Measurements from ENCODE around the gene PSEN1. TPM values are rescaled to one million over a fixed set of nuclear protein-coding genes. Genes with fewer than 3 reads are reported as not detected.
"Not testable (repeated sequence)": the region's sequence is repeated elsewhere in the genome, so short reads cannot be mapped to it uniquely, and the experiment has no call there.

Gene PSEN1
- total and polyA plus RNA-seq, 9 donors = 21.7 to 73.1 (median 44.0) TPM

- no peaks in the 10 kb centered on the region for H3K36me3 ChIP-seq
Observed at GRCh38 chr14:73191441-73191840, 55.1 kb downstream of the PSEN1 start.

GRCh38 chr14:73194306-73194705, 58.0 kb downstream of the PSEN1 start:
- H3K9me3 ChIP-seq; intact Hi-C loops (cut with DNase I); DNase-seq; H3K27ac ChIP-seq; H3K4me1 ChIP-seq (ENCODE audit: insufficient read depth); H3K4me3 ChIP-seq; H3K36me3 ChIP-seq; H3K27me3 ChIP-seq: not testable (repeated sequence)
- WGBS, 3 donors = 90 to 95% (median 94%) methylated on average over 8 of the region's 8 CpGs

More at GRCh38 chr14:73191441-73191840, 55.1 kb downstream of the PSEN1 start:
- H3K27me3 ChIP-seq = no peaks in the 10 kb centered on the region
- TF ChIP-seq EP300 (IDR thresholded peaks at IDR 0.05) = no peak
- TF ChIP-seq POLR2A (IDR thresholded peaks at IDR 0.05) = no peak
- TF ChIP-seq CTCF (IDR thresholded peaks at IDR 0.05) = no peak
- no peaks in the 10 kb centered on the region for H3K4me1 ChIP-seq (ENCODE audit: insufficient read depth)
- no peak for DNase-seq
- H3K4me3 ChIP-seq = no peak overlapping the region
- intact Hi-C loops (cut with DNase I) = no loop called here
- H3K9me3 ChIP-seq = no peaks in the 10 kb centered on the region
- H3K27ac ChIP-seq = no peak overlapping the region
- 87 to 91% (median 87%) methylated on average over 2 of the region's 2 CpGs for WGBS, 3 donors

GRCh38 chr14:73198253-73198652, 61.9 kb downstream of the PSEN1 start:
- Histone ChIP-seq H3K4me3 (no peak overlapping the region), H3K9me3 (no peaks in the 10 kb centered on the region), H3K27me3 (no peaks in the 10 kb centered on the region), H3K4me1 (ENCODE audit: insufficient read depth) (no peaks in the 10 kb centered on the region), H3K36me3 (no peaks in the 10 kb centered on the region), H3K27ac (no peak overlapping the region)
- TF ChIP-seq CTCF (IDR thresholded peaks at IDR 0.05) (no peak), EP300 (IDR thresholded peaks at IDR 0.05) (no peak), POLR2A (IDR thresholded peaks at IDR 0.05) (no peak)
- WGBS, 3 donors = 84 to 89% (median 87%) methylated on average over 2 of the region's 2 CpGs
- DNase-seq = no peak
- intact Hi-C loops (cut with DNase I) = no loop called here

GRCh38 chr14:73203527-73203926, 67.2 kb downstream of the PSEN1 start:
- DNase-seq = no peak
- WGBS, 3 donors = 85 to 92% (median 91%) methylated on average over 2 of the region's 2 CpGs
- TF ChIP-seq POLR2A (IDR thresholded peaks at IDR 0.05) = no peak
- TF ChIP-seq EP300 (IDR thresholded peaks at IDR 0.05) = no peak
- no peak for TF ChIP-seq CTCF (IDR thresholded peaks at IDR 0.05)
- H3K9me3 ChIP-seq = peaks cover 0 to 3% of the 10 kb centered on the region in 2 donors
- no peaks in the 10 kb centered on the region for H3K36me3 ChIP-seq
- H3K4me1 ChIP-seq (ENCODE audit: insufficient read depth) = no peaks in the 10 kb centered on the region
- H3K27me3 ChIP-seq = no peaks in the 10 kb centered on the region
- H3K27ac ChIP-seq = no peak overlapping the region
- intact Hi-C loops (cut with DNase I) = no loop called here
- no peak overlapping the region for H3K4me3 ChIP-seq

- H3K4me1 ChIP-seq (ENCODE audit: insufficient read depth) = no peaks in the 10 kb centered on the region
- intact Hi-C loops (cut with DNase I) = no loop called here
- DNase-seq = no peak
- H3K36me3 ChIP-seq = no peaks in the 10 kb centered on the region
- H3K27me3 ChIP-seq = no peaks in the 10 kb centered on the region
- H3K9me3 ChIP-seq = peaks cover 0 to 5% of the 10 kb centered on the region in 2 donors
- H3K27ac ChIP-seq = no peak overlapping the region
- no peak overlapping the region for H3K4me3 ChIP-seq
- WGBS, 3 donors = 87 to 92% (median 89%) methylated on average over 2 of the region's 2 CpGs
- TF ChIP-seq POLR2A (IDR thresholded peaks at IDR 0.05) (no peak), CTCF (IDR thresholded peaks at IDR 0.05) (no peak), EP300 (IDR thresholded peaks at IDR 0.05) (no peak)
Observed at GRCh38 chr14:73207615-73208014, 71.3 kb downstream of the PSEN1 start.

All from ovary (tissue), 9 donors.